ENCODE results near the gene IDE. TPM values are rescaled to one million over a fixed set of nuclear protein-coding genes. Genes with fewer than 3 reads are reported as not detected.

The IDE gene
- 15.1 and 30.7 TPM in 2 replicates for polyA plus RNA-seq (2011; rRNA removed)
- polyA minus RNA-seq (2011; rRNA and poly(A)+ RNA removed) = 19.5 and 22.6 TPM in 2 replicates

GRCh38 chr10:92573798-92574547 lies at the start of gene IDE:
TSS of gene IDE (minus strand) at chr10:92574093. CDS start at chr10:92574019, 74 bp downstream.
- ChIA-PET POLR2A (interaction anchor here (0.5 to 0.7 kb wide), 3 partner anchors 30 to 494 kb away, joined by 3 to 7 read pairs (median 4); no protein-coding TSS in a partner anchor), CTCF (interaction anchor here (0.6 to 5.3 kb wide), 29 partner anchors 9 to 293 kb away, joined by 3 to 57 read pairs (median 4); partner anchors contain the start of gene EXOC6)
- Histone ChIP-seq H3K36me3 (ENCODE audit: control insufficient read depth, insufficient read depth, low read length) (peaks cover 2% of the 10 kb centered on the region; the same call in 1 of the 2 replicates), H3K27me3 (ENCODE audit: control insufficient read depth, insufficient read depth, low read length) (no peaks in the 10 kb centered on the region), H3K4me3 (ENCODE audit: low read depth, low read length) (peak within 1 kb of the TSS; percentile 79)
- TF ChIP-seq, protein P1, sequence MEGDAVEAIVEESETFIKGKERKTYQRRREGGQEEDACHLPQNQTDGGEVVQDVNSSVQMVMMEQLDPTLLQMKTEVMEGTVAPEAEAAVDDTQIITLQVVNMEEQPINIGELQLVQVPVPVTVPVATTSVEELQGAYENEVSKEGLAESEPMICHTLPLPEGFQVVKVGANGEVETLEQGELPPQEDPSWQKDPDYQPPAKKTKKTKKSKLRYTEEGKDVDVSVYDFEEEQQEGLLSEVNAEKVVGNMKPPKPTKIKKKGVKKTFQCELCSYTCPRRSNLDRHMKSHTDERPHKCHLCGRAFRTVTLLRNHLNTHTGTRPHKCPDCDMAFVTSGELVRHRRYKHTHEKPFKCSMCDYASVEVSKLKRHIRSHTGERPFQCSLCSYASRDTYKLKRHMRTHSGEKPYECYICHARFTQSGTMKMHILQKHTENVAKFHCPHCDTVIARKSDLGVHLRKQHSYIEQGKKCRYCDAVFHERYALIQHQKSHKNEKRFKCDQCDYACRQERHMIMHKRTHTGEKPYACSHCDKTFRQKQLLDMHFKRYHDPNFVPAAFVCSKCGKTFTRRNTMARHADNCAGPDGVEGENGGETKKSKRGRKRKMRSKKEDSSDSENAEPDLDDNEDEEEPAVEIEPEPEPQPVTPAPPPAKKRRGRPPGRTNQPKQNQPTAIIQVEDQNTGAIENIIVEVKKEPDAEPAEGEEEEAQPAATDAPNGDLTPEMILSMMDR (IDR thresholded peaks at IDR 0.05; ENCODE audit: insufficient read depth, low read depth, low read length) = peak; percentile 98
- no peak for DNase-seq (ENCODE audit: low read depth)

- no peak for DNase-seq (ENCODE audit: low read depth)
- Histone ChIP-seq H3K36me3 (ENCODE audit: control insufficient read depth, insufficient read depth, low read length) (no peaks in the 10 kb centered on the region), H3K4me3 (ENCODE audit: low read depth, low read length) (no peak overlapping the region), H3K27me3 (ENCODE audit: control insufficient read depth, insufficient read depth, low read length) (no peaks in the 10 kb centered on the region)
- ChIA-PET CTCF (no interaction called here), POLR2A (no interaction called here)
- TF ChIP-seq, protein P1 (IDR thresholded peaks at IDR 0.05; ENCODE audit: insufficient read depth, low read depth, low read length) = no peak
Observed at GRCh38 chr10:92619368-92619767, 45.5 kb upstream of the IDE start.

DNA sequence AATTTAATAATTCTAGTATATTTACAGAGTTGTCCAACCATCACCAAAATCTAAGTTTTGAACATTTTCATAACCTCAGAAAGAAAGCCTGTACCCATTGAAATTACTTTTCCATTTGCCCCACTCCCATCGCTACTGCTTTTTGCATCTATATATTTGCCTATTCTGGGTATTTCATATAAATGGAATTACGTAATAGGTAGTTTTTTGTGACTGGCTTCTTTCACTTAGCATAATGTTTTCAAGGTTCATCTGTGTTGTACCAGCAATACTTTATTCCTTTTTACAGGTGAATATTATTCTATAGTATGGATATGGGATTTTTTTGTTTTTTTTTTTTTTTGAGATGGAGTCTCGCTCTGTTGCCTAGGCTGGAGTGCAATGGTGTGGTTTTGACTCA lies 41.6 kb upstream of the IDE start:
- POLR2A ChIA-PET = no interaction called here
- no peak for DNase-seq (ENCODE audit: low read depth)
- CTCF ChIA-PET = interaction anchor here (1.3 to 1.6 kb wide), 3 partner anchors 29 to 238 kb away, joined by 3 to 4 read pairs (median 3); no protein-coding TSS in a partner anchor
- Histone ChIP-seq H3K4me3 (ENCODE audit: low read depth, low read length) (no peak overlapping the region), H3K27me3 (ENCODE audit: control insufficient read depth, insufficient read depth, low read length) (no peaks in the 10 kb centered on the region), H3K36me3 (ENCODE audit: control insufficient read depth, insufficient read depth, low read length) (no peaks in the 10 kb centered on the region)
- TF ChIP-seq, protein P1 (IDR thresholded peaks at IDR 0.05; ENCODE audit: insufficient read depth, low read depth, low read length) = no peak

- ChIA-PET CTCF (no interaction called here), POLR2A (no interaction called here)
- DNase-seq (ENCODE audit: low read depth) = no peak
- TF ChIP-seq, protein P1 (IDR thresholded peaks at IDR 0.05; ENCODE audit: insufficient read depth, low read depth, low read length) = no peak
- Histone ChIP-seq H3K36me3 (ENCODE audit: control insufficient read depth, insufficient read depth, low read length) (no peaks in the 10 kb centered on the region), H3K27me3 (ENCODE audit: control insufficient read depth, insufficient read depth, low read length) (no peaks in the 10 kb centered on the region), H3K4me3 (ENCODE audit: low read depth, low read length) (no peak overlapping the region)
Observed at GRCh38 chr10:92604841-92605240, 30.9 kb upstream of the IDE start.

DNA sequence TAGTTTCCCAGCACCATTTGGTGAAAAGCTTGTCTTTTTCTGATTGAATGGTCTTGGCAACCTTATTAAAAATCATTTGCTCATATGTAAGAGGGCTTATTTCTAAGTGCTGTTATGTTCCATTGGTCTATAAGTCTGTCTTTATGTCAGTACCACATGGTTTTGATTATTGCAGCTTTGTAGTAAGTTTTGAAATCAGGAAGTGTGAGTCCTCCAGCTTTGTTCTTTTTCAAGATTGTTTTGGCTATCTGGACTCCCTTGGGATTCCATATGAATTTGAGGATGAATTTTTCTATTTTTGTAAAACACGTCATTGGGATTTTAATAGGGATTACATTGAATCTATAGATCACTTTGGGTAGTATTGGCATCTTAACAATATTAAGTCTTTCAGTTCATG lies 24.4 kb upstream of the IDE start:
- Histone ChIP-seq H3K36me3 (ENCODE audit: control insufficient read depth, insufficient read depth, low read length) (no peaks in the 10 kb centered on the region), H3K27me3 (ENCODE audit: control insufficient read depth, insufficient read depth, low read length) (no peaks in the 10 kb centered on the region), H3K4me3 (ENCODE audit: low read depth, low read length) (no peak overlapping the region)
- TF ChIP-seq, protein P1 (IDR thresholded peaks at IDR 0.05; ENCODE audit: insufficient read depth, low read depth, low read length) = no peak
- no peak for DNase-seq (ENCODE audit: low read depth)
- CTCF ChIA-PET = interaction anchor here (1.3 kb wide), 1 partner anchor 8 kb away, joined by 3 read pairs; no protein-coding TSS in a partner anchor
- POLR2A ChIA-PET = interaction anchor here (0.5 kb wide), 1 partner anchor 243 kb away, joined by 3 read pairs; no protein-coding TSS in a partner anchor

Data from BJ (cell line).